H9 (cell line): ENCODE results near the gene STT3B. TPM values are rescaled to one million over a fixed set of nuclear protein-coding genes. Genes with fewer than 3 reads are reported as not detected.

Experiments
- DNase-seq: peaks from one replicate; pipeline ENCODE4 v3.0.0-alpha.2; 2017
- H2AFZ ChIP-seq: one replicate; pipeline ENCODE4 v1.6.1; 2013; ENCODE audit warnings: mild to moderate bottlenecking, low read length, control low read depth, moderate library complexity
- H2AK5ac ChIP-seq: 2 replicates; pipeline ENCODE4 v1.6.1; 2013; ENCODE audit warnings: low read length, control low read depth, mixed read lengths; ENCODE audit not compliant: insufficient read length
- H2BK120ac ChIP-seq: one replicate; pipeline ENCODE4 v1.6.1; 2013; ENCODE audit warnings: low read depth, mild to moderate bottlenecking, low read length, control low read depth, inconsistent platforms; ENCODE audit not compliant: poor library complexity, severe bottlenecking
- H2BK12ac ChIP-seq: 2 replicates; pipeline ENCODE4 v1.6.1; 2013; ENCODE audit warnings: low read length, control low read depth, mixed read lengths, low read depth; ENCODE audit not compliant: insufficient read length
- H2BK15ac ChIP-seq: 2 replicates; pipeline ENCODE4 v1.6.1; 2013; ENCODE audit warnings: low read depth, low read length, control low read depth
- H2BK20ac ChIP-seq: one replicate; pipeline ENCODE4 v1.6.1; 2013; ENCODE audit warnings: low read depth, mild to moderate bottlenecking, low read length, control low read depth, inconsistent platforms; ENCODE audit not compliant: poor library complexity, severe bottlenecking
- H2BK5ac ChIP-seq: 2 replicates; pipeline ENCODE4 v1.6.1; 2013; ENCODE audit warnings: low read length, control low read depth, mixed read lengths; ENCODE audit not compliant: insufficient read length
- H3K14ac ChIP-seq: 2 replicates; pipeline ENCODE4 v1.6.1; 2013; ENCODE audit warnings: low read length, control low read depth; ENCODE audit not compliant: insufficient read depth
- H3K18ac ChIP-seq: 2 replicates; pipeline ENCODE4 v1.6.1; 2013; ENCODE audit warnings: low read depth, mild to moderate bottlenecking, mixed read lengths, low read length, control low read depth; ENCODE audit not compliant: insufficient read length
- H3K23ac ChIP-seq: 2 replicates; pipeline ENCODE4 v1.6.1; 2013; ENCODE audit warnings: low read length, control low read depth, mixed read lengths, low read depth; ENCODE audit not compliant: insufficient read length
- H3K23me2 ChIP-seq: 2 replicates; pipeline ENCODE4 v1.6.1; 2013; ENCODE audit warnings: low read depth, mild to moderate bottlenecking, mixed read lengths, low read length, control low read depth; ENCODE audit not compliant: insufficient read length, poor library complexity, severe bottlenecking
- H3K27ac ChIP-seq: 2 replicates; pipeline ENCODE4 v1.5.1; 2013; ENCODE audit warnings: low read length, control low read depth, mixed read lengths, low read depth; ENCODE audit not compliant: insufficient read length
- H3K27me3 ChIP-seq: 2 replicates; pipeline ENCODE4 v1.6.1; 2013; ENCODE audit warnings: low read length, control low read depth, inconsistent platforms; ENCODE audit not compliant: insufficient read depth
- H3K4ac ChIP-seq: 2 replicates; pipeline ENCODE4 v1.6.1; 2013; ENCODE audit warnings: low read depth, mild to moderate bottlenecking, control low read depth, inconsistent platforms, low read length, moderate library complexity
- H3K4me1 ChIP-seq: 2 replicates; pipeline ENCODE4 v1.6.1; 2013; ENCODE audit warnings: low read length, control low read depth, inconsistent platforms; ENCODE audit not compliant: insufficient read depth
- H3K4me2 ChIP-seq: 2 replicates; pipeline ENCODE4 v1.6.1; 2013; ENCODE audit warnings: low read length, control low read depth, mixed read lengths; ENCODE audit not compliant: insufficient read length, insufficient read depth
- H3K56ac ChIP-seq: 2 replicates; pipeline ENCODE4 v1.6.1; 2013; ENCODE audit warnings: low read depth, mild to moderate bottlenecking, mixed read lengths, low read length, control low read depth; ENCODE audit not compliant: insufficient read length
- H3K79me1 ChIP-seq: 2 replicates; pipeline ENCODE4 v1.6.1; 2013; ENCODE audit warnings: low read depth, mild to moderate bottlenecking, moderate library complexity, low read length, control low read depth, inconsistent platforms; ENCODE audit not compliant: insufficient read depth, poor library complexity, severe bottlenecking
- H3K79me2 ChIP-seq: 2 replicates; pipeline ENCODE4 v1.6.1; 2013; ENCODE audit warnings: low read length, control low read depth, inconsistent platforms; ENCODE audit not compliant: insufficient read depth
- H3K9ac ChIP-seq: 2 replicates; pipeline ENCODE4 v1.6.1; 2013; ENCODE audit warnings: low read length, control low read depth, mixed read lengths; ENCODE audit not compliant: insufficient read length; ENCODE audit errors: extremely low read depth
- H3K9me3 ChIP-seq: one replicate; pipeline ENCODE4 v1.6.1; 2013; ENCODE audit warnings: low read depth, low read length, inconsistent platforms; ENCODE audit not compliant: control insufficient read depth
- H3T11ph ChIP-seq: one replicate; pipeline ENCODE4 v1.6.1; 2013; ENCODE audit warnings: mild to moderate bottlenecking, low read length, control low read depth, inconsistent platforms
- H4K20me1 ChIP-seq: one replicate; pipeline ENCODE4 v1.6.1; 2013; ENCODE audit not compliant: control insufficient read depth, insufficient read length, insufficient read depth
- H4K5ac ChIP-seq: 2 replicates; pipeline ENCODE4 v1.6.1; 2013; ENCODE audit warnings: low read depth, mild to moderate bottlenecking, mixed read lengths, low read length, control low read depth; ENCODE audit not compliant: insufficient read length
- H4K8ac ChIP-seq: replicated peaks from 2 replicates; pipeline ENCODE4 v1.6.1; 2013; ENCODE audit warnings: low read length, control low read depth, mixed read lengths, low read depth; ENCODE audit not compliant: insufficient read length
- H4K91ac ChIP-seq: 2 replicates; pipeline ENCODE4 v1.6.1; 2013; ENCODE audit warnings: low read depth, mild to moderate bottlenecking, moderate library complexity, mixed read lengths, low read length, control low read depth; ENCODE audit not compliant: insufficient read length
- H3K27ac Mint-ChIP-seq, 3 experiments: 2 replicates in 2 of 3; 3 replicates in 1 of 3; pipeline ENCODE4 v1.8.0; 2020 to 2021; ENCODE audit warnings: mixed read lengths in 3 of 3, mild to moderate bottlenecking in 1 of 3, moderate library complexity in 1 of 3
- H3K27me3 Mint-ChIP-seq: 2 replicates; pipeline ENCODE4 v1.8.0; 2021; ENCODE audit warnings: low read depth, mild to moderate bottlenecking, moderate library complexity, mixed read lengths
- H3K36me3 Mint-ChIP-seq, 3 experiments: 2 replicates in 2 of 3; 3 replicates in 1 of 3; pipeline ENCODE4 v1.8.0; 2020 to 2021; ENCODE audit warnings: low read depth in 3 of 3, mixed read lengths in 3 of 3; ENCODE audit not compliant: insufficient read depth in 1 of 3
- H3K4me1 Mint-ChIP-seq, 2 experiments: 2 replicates each; pipeline ENCODE4 v1.8.0; 2020; ENCODE audit warnings: mixed read lengths in 2 of 2
- H3K4me3 Mint-ChIP-seq, 2 experiments: 2 replicates in 1 of 2; 3 replicates in 1 of 2; pipeline ENCODE4 v1.8.0; 2020 to 2021; ENCODE audit warnings: mild to moderate bottlenecking in 2 of 2, mixed read lengths in 2 of 2, moderate library complexity in 1 of 2
- H3K9me3 Mint-ChIP-seq, 2 experiments: 2 replicates in 1 of 2; 3 replicates in 1 of 2; pipeline ENCODE4 v1.8.0; 2020; ENCODE audit warnings: mild to moderate bottlenecking in 2 of 2, mixed read lengths in 2 of 2, moderate library complexity in 1 of 2
- WGBS: extraction: QIAGEN DNeasy Blood & Tissue Kit; methylation state at CpG from one replicate; pipeline ENCODE4 v1.1.7; 2013; ENCODE audit warnings: missing lambda C conversion rate, low lambda C conversion rate, mixed read lengths; ENCODE audit not compliant: insufficient read length; ENCODE audit errors: extremely low coverage; 5-methylcytosine and 5-hydroxymethylcytosine counted together
- total RNA-seq: library from RNA; stranded (reverse); gene quantifications from 2 replicates; pipeline ENCODE4 v1.2.1, GENCODE V29; 2021
- TF ChIP-seq, protein P1 (sequence below): fragments of 200-600 bp; sonication (generic); conservative IDR thresholded peaks from 3 replicates; pipeline ENCODE4 v1.8.0; 2021; ENCODE audit warnings: antibody characterized with exemption, mild to moderate bottlenecking

STT3B gene
- total RNA-seq, 1 experiment from 2014 or later: 79.9 TPM

DNA sequence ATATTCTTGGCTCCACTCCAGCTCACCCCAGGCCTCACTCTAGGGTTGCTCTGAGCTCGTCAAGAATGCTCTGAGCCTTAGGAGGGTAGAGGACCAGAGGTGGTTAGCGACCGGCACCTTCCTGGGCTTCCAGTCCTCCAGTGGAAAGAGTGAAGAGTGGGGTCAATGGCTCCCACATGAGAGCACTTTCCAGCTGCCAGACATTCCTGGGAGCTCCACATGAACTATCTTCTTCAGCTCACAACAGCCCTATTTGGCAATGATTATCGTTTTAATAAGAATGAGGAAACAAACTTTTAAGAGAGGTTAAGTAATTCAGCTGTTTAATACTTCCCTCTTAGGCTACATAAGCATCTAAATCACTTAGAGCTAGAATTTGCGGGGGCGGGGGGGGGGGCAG, 139.3 kb downstream of the STT3B start:
- Mint-ChIP-seq H3K4me3 (no peak overlapping the region), H3K27me3 (no peaks in the 10 kb centered on the region), H3K4me1 (peaks cover 6 to 8% of the 10 kb centered on the region in 2 experiments; a peak in 3 of 4 replicates), H3K27ac (peak overlapping the region in 1 of 3 experiments; percentile 69; a peak in 1 of 7 replicates), H3K36me3 (peaks cover 3 to 24% (median 18%) of the 10 kb centered on the region in 3 experiments; a peak in 6 of 7 replicates), H3K9me3 (no peaks in the 10 kb centered on the region)
- no peaks in the 10 kb centered on the region for H3K23me2 ChIP-seq
- H3K18ac ChIP-seq: no peak overlapping the region
- no peak overlapping the region for H2BK12ac ChIP-seq
- no peak overlapping the region for H4K5ac ChIP-seq
- no peak overlapping the region for H3K27ac ChIP-seq
- H3K4ac ChIP-seq: no peak overlapping the region
- H2BK120ac ChIP-seq: no peak overlapping the region
- H2AK5ac ChIP-seq: no peak overlapping the region
- no peaks in the 10 kb centered on the region for H4K20me1 ChIP-seq
- H3K14ac ChIP-seq: no peak overlapping the region
- DNase-seq: no peak
- H3K56ac ChIP-seq: no peak overlapping the region
- WGBS: no CpG with 5 or more reads among the region's 6 CpGs
- no peak overlapping the region for H2BK5ac ChIP-seq
- H4K8ac ChIP-seq: no peak overlapping the region
- no peak overlapping the region for H3K9ac ChIP-seq
- no peaks in the 10 kb centered on the region for H3K79me2 ChIP-seq
- TF ChIP-seq, protein P1, sequence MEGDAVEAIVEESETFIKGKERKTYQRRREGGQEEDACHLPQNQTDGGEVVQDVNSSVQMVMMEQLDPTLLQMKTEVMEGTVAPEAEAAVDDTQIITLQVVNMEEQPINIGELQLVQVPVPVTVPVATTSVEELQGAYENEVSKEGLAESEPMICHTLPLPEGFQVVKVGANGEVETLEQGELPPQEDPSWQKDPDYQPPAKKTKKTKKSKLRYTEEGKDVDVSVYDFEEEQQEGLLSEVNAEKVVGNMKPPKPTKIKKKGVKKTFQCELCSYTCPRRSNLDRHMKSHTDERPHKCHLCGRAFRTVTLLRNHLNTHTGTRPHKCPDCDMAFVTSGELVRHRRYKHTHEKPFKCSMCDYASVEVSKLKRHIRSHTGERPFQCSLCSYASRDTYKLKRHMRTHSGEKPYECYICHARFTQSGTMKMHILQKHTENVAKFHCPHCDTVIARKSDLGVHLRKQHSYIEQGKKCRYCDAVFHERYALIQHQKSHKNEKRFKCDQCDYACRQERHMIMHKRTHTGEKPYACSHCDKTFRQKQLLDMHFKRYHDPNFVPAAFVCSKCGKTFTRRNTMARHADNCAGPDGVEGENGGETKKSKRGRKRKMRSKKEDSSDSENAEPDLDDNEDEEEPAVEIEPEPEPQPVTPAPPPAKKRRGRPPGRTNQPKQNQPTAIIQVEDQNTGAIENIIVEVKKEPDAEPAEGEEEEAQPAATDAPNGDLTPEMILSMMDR: no peak
- no peak overlapping the region for H3K4me2 ChIP-seq
- no peak overlapping the region for H4K91ac ChIP-seq
- no peak overlapping the region for H2AFZ ChIP-seq
- H3T11ph ChIP-seq: no peak overlapping the region
- no peak overlapping the region for H2BK15ac ChIP-seq
- H2BK20ac ChIP-seq: no peak overlapping the region
- H3K9me3 ChIP-seq: no peaks in the 10 kb centered on the region
- H3K23ac ChIP-seq: no peak overlapping the region
- H3K27me3 ChIP-seq: no peaks in the 10 kb centered on the region
- peaks cover 3% of the 10 kb centered on the region; the same call in 1 of the 2 replicates for H3K4me1 ChIP-seq
- H3K79me1 ChIP-seq: no peaks in the 10 kb centered on the region
